H7 (cell line): ENCODE measurements around the gene MAP3K7CL. TPM values are rescaled to one million over a fixed set of nuclear protein-coding genes. Genes with fewer than 3 reads are reported as not detected.
A peak's percentile ranks its signal among the peaks of the same experiment; 100 is the strongest.

ENCODE experiments used
- DNase-seq: peaks from one replicate; pipeline ENCODE4 v3.0.0; 2012
- H3K27me3 ChIP-seq: 2 replicates; pipeline ENCODE4 v1.6.0; 2011; ENCODE audit warnings: mild to moderate bottlenecking, low read length; ENCODE audit not compliant: control insufficient read depth, insufficient read depth
- H3K36me3 ChIP-seq: replicated peaks from 2 replicates; pipeline ENCODE4 v1.5.1; 2011; ENCODE audit warnings: low read length; ENCODE audit not compliant: control insufficient read depth, insufficient read depth
- H3K4me3 ChIP-seq: 2 replicates; pipeline ENCODE4 v1.5.1; 2011; ENCODE audit warnings: low read depth, mild to moderate bottlenecking, control low read depth, low read length, moderate library complexity; ENCODE audit not compliant: insufficient read depth
- total RNA-seq: library from RNA; depleted of rRNA; stranded (reverse); fragments of >200 nt; shearing (Covaris generic); gene quantifications from 2 replicates; pipeline ENCODE4 v1.2.3, GENCODE V29; 2014

Gene MAP3K7CL
- total RNA-seq, 1 experiment from 2014 or later = not detected

DNA sequence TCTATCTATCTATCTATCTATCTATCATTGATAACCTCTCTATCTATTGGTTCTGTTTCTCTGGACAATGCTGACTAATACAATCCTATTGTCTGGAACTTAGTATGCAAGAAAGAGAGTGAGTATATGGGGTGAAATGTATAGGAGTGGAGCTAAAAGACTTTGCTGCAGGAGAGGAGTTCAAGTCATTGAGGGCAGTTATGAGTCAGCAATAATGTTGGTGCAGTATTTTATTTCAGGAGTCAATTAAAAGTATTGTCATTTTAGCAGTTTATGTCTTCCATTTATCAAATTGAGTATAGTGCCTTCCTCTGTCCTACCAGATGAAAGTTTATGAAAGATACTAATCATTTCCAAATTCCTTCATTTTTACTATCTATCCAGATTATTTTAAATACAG, 55.8 kb downstream of the MAP3K7CL start:
- DNase-seq = no peak
- H3K36me3 ChIP-seq = no peaks in the 10 kb centered on the region
- H3K4me3 ChIP-seq = no peak overlapping the region
- no peaks in the 10 kb centered on the region for H3K27me3 ChIP-seq

DNA sequence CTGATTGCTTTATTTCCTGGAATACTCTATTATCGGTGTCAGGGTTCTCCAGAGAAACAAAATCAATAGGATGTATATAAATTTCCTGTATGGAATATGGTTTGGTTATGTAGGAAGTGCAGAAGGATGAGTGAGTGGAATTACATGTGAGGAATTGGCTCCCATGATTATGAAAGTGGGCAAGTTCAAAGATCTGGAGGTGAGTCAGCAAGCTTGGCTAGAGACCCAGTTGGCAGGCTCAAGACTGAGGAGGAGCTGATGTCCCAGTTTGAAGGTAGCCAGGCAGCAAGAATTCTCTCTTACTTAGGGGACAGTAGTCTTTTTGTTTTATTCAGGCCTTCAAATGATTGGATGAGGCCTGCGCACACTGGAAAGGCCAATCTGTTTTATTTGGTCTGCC, 57.5 kb downstream of the MAP3K7CL start:
- no peak overlapping the region for H3K4me3 ChIP-seq
- H3K36me3 ChIP-seq = no peaks in the 10 kb centered on the region
- no peaks in the 10 kb centered on the region for H3K27me3 ChIP-seq
- DNase-seq = no peak

DNA sequence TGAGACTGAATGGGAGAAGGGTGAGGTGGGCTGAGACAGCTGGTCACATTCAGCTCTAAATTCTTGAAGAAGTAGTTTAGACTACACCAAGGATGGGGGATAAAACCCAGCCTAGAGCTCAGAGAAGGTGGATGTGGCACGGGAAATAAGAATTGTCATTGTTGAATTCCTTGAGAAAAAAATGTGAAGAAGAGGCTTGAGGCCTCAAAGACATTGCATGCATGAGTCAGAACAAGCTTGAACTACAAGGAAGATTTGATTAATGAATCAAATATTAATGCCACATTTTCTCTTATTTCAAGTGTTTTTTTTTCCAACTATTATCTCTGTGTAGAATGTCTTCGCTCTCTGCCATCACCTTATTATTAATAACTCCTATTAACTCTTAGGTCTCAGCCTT, 58.9 kb downstream of the MAP3K7CL start:
- no peak for DNase-seq

DNA sequence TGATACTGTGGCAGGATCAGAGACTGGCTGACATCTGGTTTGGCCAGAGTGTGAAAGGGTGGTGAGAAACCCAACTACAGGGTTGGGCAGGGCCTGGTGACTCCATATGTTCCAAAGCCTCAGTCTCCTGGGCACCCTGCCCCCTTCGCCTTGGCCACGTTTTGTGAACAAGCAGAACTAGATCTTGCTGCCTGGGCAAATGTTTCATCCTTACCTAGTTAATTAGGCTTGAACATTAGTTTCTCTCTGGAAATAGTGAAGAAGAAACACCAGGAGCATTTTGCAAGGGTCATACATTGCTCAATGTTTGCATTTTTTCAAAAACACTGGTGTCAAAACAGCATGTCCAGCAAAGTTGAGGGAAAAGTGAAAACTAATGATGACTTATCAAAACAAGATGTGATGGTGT, 60.5 kb downstream of the MAP3K7CL start:
- H3K4me3 ChIP-seq = no peak overlapping the region
- H3K27me3 ChIP-seq = no peaks in the 10 kb centered on the region
- no peaks in the 10 kb centered on the region for H3K36me3 ChIP-seq
- no peak for DNase-seq

More for the DNA sequence above, 58.9 kb downstream of the MAP3K7CL start:
- H3K4me3 ChIP-seq = no peak overlapping the region
- no peaks in the 10 kb centered on the region for H3K27me3 ChIP-seq
- H3K36me3 ChIP-seq = no peaks in the 10 kb centered on the region

DNA sequence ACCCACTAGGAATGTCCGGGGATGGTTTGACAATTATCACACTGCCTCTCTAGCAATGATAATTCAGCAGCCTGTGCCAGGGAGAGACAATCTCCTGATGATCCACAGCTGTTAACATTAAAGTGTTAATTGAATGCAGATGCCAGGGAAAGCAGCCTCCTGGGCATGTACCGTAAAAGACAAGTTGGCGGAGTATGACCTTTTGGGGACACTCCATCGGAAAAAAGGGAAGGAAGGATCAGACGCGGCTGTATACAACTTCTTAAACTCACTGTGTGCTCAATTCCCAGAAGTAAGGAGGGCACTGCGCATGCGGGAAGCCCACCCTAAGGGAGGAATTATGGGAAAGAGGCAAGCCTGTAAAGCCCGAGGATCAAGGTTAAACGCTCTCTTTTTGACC, 62.6 kb downstream of the MAP3K7CL start:
- H3K36me3 ChIP-seq = no peaks in the 10 kb centered on the region
- H3K27me3 ChIP-seq = no peaks in the 10 kb centered on the region
- DNase-seq = no peak
- no peak overlapping the region for H3K4me3 ChIP-seq

DNA sequence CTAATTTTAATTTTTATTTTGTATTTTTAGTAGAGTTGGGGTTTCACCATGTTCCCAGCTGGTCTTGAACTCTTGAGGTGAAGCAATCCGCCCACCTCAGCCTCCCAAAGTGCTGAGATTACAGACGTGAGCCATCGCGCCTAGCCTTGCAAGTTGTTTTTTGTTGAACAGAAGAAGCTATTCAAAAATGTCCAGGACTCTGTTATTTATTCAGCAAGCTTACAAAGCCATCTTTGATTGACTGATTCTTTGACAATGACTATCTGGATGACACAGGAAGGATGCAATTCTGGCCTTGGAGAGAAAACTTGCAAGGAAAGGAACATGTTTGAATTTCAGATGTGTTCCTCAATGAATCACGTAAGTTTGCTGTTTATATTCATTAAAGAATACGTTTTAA, 63.5 kb downstream of the MAP3K7CL start:
- H3K36me3 ChIP-seq = no peaks in the 10 kb centered on the region
- H3K4me3 ChIP-seq = no peak overlapping the region
- no peaks in the 10 kb centered on the region for H3K27me3 ChIP-seq
- no peak for DNase-seq

DNA sequence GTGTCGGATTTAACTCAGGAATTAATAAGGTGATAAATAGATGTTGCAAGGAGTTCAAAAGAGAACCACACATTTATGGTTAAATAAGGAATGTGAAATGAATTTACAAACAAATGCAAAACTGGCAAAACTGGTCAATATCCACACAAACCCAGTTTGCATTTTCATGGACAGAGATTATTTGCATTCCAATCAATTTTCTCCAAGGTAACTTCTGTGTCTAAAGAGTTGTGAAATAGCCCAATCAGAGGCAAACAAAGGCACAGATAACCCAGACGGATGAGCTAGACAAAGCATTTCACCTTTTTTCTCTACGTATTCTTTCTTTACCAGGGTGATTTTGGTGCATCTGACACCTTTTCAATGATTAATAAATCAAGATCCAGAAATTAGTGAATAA, 63.9 kb downstream of the MAP3K7CL start:
- Histone ChIP-seq H3K27me3 (no peaks in the 10 kb centered on the region), H3K36me3 (no peaks in the 10 kb centered on the region), H3K4me3 (no peak overlapping the region)
- no peak for DNase-seq

DNA sequence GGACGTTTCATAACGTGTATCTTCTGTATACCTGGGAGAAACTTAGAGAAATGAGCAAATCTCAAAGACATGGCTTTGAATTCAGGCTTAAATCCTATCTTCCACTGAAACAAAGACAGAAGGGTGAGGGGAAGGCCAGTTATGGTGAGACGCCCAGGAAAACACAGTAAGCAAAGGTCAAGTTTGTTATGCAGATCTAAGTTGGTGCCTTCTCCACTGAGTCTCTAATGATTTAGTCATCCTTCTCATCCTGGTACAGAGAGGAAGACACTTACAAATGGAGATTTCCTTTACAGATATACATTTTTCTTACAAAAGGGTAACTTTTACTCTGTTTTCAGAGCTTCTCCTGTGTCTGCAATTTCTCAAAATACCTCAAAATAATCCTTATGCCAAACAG, 64.4 kb downstream of the MAP3K7CL start:
- Histone ChIP-seq H3K36me3 (no peaks in the 10 kb centered on the region), H3K27me3 (no peaks in the 10 kb centered on the region), H3K4me3 (no peak overlapping the region)
- DNase-seq = peak; percentile 6

DNA sequence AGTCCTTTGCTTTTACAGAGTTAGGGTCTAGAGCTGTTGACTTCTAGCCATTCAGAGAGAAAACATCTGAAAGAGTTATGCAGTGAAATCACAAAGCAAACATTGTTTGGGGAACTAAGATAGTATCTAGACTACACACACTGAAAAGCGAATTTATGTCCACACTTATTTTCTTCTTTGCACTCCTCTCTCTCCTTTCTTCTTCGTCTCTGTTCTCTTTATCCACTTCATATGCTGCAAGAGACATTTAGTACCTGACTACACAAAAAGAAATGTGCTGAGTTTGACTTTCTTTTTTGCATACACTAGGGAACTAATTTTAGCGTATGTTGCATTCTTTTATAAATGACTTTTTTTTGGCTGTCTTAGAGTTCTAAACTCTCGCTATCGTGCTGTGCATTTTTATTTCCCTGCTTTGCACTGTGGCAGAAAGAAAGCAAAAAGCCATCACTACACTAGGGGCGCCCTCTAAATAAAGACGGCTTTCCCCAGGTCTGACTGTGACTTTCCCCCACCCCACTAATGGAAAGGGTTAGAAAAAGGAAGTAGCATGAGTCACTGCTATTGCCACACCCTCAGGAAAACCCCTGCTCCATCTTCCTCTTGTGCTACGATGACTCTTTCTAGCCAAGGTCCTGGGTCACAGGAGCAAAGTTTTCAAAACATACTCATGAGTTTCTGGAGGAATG, 65.7 kb downstream of the MAP3K7CL start:
- peak; percentile 40 for DNase-seq

DNA sequence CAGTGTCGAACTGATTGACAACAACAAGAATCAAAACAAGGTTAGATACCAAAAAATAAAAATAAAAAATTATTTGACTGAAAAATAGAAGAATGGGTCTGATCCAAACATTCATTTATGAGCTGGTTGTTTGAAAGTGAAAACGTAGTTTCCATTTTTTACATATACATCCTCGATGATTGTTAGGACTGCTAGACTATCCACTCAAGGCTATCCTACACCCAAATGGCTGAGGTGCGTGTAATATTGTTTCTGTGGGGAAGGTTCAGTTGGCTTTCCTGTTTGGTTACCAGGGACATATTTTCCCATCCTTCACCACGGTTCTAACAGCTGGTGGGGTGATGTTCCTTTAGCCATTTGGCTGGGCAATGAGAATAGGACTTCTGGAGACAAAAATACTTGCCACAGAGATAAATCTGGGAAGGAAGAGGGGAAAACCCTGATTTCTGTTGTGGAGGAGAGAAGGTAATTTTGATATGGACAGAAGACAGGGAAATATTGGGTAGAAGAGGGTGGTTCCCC, 66.3 kb downstream of the MAP3K7CL start:
- no peak for DNase-seq

More for the DNA sequence above, 65.7 kb downstream of the MAP3K7CL start:
- H3K36me3 ChIP-seq = no peaks in the 10 kb centered on the region
- H3K27me3 ChIP-seq = no peaks in the 10 kb centered on the region
- no peak overlapping the region for H3K4me3 ChIP-seq

DNA sequence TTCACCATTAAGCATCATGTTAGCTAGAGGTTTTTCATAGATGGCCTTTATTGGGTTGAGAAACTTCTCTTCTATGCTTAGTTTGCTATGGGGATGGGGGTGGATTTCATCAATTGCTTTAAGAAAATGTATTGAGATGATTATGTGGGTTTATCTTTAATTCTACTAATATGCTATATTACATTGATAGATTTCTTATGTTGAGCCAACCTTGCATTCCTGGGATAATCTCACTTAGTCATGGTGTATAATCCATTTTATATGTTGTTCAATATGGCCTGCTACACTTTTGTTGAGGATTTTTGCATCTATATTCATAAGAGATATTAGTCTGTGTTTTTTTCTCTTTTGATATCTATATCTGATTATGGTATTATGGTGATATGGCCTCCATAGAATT, 70.7 kb downstream of the MAP3K7CL start:
- H3K36me3 ChIP-seq = no peaks in the 10 kb centered on the region
- H3K4me3 ChIP-seq = no peak overlapping the region
- H3K27me3 ChIP-seq = no peaks in the 10 kb centered on the region
- DNase-seq = no peak

More for the DNA sequence above, 66.3 kb downstream of the MAP3K7CL start:
- H3K27me3 ChIP-seq = no peaks in the 10 kb centered on the region
- no peaks in the 10 kb centered on the region for H3K36me3 ChIP-seq
- no peak overlapping the region for H3K4me3 ChIP-seq

DNA sequence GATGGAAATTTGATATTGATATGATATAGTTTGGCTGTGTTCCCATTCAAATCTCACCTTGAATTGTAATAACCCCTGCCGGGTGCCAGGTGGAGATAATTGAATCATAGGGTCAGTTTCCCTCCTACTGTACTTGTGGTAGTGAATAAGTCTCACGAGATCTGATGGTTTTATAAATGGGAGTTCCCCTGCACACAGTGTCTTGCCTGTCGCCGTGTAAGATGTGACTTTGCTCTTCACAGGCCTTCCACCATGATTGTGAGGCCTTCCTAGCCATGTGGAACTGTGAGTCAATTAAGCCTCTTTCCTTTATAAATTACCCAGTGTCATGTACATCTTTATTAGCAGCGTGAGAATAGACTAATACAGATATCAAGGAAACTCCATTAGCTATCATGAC, 74.6 kb downstream of the MAP3K7CL start:
- Histone ChIP-seq H3K4me3 (no peak overlapping the region), H3K27me3 (no peaks in the 10 kb centered on the region), H3K36me3 (no peaks in the 10 kb centered on the region)
- DNase-seq = no peak

DNA sequence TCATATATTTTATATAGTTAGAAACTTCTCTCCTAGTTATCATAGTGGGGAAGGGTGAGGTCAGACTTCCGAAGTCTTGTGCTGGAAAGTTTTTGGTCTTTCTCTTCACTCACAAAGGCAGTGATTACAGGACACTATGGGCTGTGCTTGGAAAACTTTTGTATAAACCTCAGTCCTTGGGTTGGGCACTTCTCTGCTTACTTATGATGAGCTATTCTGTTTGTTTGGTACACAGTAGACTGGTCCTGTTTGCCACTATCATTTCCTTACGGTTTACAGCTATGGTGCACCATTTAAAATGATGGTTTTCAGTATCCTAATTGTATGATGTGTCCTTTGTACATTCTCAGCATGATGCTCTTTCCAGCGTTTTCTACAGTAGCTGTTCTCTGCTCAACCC, 75.5 kb downstream of the MAP3K7CL start:
- Histone ChIP-seq H3K27me3 (no peaks in the 10 kb centered on the region), H3K36me3 (no peaks in the 10 kb centered on the region), H3K4me3 (no peak overlapping the region)
- DNase-seq = no peak

DNA sequence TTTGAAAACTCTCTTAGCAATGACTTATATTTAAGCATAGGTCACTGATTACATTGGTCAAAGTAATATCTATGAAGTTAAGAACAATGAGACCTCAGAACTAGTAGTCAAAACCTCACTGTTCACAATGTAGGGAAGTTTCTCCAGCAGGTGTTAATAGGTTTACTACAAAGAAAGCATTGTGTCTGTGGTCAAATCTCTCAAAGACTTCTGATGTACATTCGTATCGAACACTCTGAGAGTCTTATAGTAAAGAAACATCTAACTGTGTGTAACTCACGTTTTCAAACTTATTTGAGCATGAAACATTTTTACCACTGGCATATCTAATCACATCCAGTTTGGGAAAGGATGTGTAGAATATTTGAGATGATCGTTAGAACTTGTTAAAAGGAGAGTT, 76.0 kb downstream of the MAP3K7CL start:
- no peak for DNase-seq

DNA sequence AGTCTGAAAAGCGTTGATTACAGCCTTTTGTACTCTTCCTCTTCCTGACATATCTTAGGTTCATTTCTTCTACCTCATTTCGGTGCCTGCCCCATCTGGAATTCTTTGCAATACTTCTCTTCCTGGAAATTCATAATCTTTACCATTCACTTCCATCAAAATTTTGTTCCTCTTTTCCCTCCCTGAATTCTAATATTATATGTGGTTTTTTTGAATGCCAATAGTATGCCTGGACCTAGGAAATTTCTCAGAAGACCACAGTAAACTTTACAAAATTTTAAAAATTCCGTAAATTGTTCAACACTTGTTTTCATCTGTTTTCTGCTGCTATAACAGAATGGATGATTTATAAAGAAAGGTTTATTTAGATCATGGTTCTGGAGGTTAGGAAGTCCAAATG, 76.8 kb downstream of the MAP3K7CL start:
- no peak for DNase-seq
- Histone ChIP-seq H3K36me3 (no peaks in the 10 kb centered on the region), H3K4me3 (no peak overlapping the region), H3K27me3 (no peaks in the 10 kb centered on the region)

More for the DNA sequence above, 76.0 kb downstream of the MAP3K7CL start:
- H3K4me3 ChIP-seq = no peak overlapping the region
- H3K36me3 ChIP-seq = no peaks in the 10 kb centered on the region
- no peaks in the 10 kb centered on the region for H3K27me3 ChIP-seq
